ENCODE results near the gene ICAM5. TPM values are rescaled to one million over a fixed set of nuclear protein-coding genes. Genes with fewer than 3 reads are reported as not detected.

Gene ICAM5
- total RNA-seq, 1 donor from 2014 or later: 0.82 TPM

DNA sequence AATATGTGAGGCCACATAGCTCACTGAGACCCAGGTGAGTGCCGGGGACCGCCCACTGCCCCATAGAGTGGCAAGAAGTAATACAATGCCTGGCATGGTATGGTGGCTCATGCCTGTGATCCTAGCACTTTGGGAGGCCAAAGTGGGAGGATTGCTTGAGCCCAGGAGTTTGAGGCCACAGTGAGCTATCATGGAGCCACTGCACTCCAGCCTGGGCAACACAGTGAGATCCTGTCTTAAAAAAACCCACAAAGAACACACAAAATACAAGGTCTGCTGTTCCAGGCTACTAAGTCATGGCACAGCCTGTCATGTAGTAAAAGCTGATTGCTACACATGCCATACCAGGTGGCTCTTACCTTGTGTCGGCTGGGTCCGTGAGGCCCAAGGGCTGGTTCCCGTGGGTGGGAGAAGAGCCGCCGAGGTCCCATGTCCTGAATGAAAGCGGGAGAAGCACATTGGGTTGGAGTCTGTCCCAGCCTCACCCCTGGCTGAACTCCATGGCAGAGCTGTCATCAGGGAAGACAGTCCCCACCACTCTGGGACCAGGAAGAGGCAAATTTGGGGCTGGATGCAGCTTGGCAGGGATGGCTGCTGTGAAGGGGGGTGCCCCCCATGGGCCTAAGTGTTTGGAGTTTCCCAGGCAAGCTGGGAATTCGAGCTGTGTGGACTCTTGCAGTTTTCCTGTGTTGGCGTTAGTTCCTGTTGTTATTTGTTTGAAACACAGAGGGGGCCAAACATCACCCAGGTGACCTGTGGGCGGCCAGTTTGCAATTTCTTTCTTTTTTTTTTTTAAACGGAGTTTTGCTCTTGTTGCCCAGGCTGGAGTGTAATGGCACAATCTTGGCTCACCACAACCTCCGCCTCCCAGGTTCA, 29.3 kb downstream of the ICAM5 start:
- intact Hi-C loops (cut with micrococcal nuclease): no loop called here

DNA sequence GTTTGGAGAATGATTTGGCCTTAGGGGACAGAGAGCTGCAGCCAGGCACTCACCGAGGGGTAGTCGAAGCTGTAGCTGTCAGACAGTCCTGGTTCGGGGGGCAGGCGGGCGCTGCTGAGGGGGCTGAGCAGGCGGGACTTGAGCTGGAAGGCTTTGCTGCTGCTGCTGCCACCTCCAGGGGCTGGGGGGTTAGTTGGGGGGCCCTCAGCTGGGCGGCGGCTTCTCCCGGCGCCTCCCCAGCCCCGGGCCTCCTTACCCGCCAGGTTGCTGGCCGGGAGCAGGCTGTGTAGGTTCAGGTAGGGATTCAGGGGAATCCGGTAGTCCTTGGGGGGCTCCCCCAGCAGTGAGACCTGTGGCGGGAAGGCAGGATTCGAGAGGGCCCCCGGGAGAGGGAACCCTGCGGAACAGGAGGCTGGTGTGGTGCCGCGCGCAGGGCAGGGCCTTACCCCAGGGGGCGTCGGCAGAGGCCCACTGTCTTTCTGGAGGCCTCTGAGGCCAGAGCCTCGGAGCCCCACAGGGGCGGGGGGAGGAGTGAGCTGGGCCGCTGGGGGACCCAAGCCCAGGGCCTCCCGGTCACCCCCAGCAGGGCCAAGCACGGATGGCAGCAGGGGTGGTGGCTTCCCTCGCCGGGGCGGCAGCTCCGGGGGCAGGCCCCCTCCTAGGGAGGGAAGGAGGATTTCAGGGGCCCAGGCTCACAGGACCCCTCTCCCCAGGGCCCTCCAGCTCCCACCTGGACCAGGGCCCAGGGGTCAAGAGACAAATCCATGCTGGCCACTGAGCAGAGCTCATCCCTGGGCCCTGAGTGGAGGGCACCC, 31.1 kb downstream of the ICAM5 start:
- intact Hi-C loops (cut with micrococcal nuclease): no loop called here

DNA sequence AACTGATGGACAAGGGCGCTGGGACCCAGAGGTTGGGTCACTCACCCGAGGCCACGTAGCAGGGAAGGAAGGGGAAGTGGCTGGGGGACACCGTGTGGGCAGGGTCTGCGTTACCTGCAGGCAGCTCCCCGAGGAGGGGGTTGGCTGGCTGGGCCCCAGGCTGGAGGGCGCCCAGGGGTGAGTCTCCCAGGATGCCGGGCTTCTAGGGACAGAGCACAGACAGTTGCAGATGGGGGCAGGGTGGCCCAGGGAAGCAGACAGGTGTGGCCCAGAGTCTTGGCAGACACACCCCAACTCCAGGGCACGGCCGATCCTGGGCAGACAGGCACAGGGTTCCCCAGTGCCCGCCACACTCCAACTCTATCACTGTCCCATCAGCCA, 31.7 kb downstream of the ICAM5 start:
- intact Hi-C loops (cut with micrococcal nuclease): no loop called here

DNA sequence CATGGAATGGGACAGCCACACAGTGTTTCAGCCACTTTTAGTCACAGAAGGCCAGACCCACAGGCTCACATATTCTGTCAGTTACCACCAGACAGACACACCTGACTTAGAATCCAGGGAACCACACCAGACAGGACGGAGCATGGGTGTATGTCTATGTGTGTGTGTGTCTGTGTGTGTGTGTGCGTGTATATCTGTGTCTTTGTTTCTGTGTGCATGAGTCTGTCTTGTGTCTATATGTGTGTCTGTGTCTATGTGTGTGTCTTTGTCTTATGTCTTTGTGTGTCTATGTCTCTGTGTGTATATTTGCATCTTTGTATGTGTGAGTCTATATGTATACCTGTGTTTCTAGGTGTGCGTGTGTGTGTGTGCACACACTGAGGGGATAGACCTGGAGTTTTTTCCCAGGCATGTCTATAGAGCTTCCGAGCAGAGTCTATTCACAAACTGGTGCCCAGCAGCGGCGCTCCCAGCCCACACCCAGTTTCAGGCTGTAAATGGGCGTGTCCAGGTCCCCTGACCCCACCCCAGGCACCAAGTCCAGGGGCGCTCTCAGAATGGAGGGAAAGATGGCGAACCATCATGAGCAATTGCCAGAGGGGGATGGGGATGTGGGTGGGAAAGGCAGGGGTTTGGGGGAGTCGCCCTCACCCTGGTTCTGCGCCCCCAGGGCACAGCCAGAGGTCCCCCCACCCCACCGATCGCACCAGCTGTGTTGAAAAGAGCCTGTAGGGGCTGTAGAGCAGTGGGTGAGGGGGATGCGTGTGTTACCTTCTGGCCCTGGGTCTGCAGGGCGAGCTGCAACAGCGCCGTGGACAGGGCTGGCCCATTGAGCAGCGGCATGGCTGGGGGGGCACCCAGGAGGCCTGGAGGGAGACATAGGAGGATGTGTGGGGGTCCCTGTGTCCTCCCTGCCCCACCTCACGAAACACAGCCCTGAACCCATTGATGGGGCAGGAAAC, 32.4 kb downstream of the ICAM5 start:
- intact Hi-C loops (cut with micrococcal nuclease): no loop called here

DNA sequence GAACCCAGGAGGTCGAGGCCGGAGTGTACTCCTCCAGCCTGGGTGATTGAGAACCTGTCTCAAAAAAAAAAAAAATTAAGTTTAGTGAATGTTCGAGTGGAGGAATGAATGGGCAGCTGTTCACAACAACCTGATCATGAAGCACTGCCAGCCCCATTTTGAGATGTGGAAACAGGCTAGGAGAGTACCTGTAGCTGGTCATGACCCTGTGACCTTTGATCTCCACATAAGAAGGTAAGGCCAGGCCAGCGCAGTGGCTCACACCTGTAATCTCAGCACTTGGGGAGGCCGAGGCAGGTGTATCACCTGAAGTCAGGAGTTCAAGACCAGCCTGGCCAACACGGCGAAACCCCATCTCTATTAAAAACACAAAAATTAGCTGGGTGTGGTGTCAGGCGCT, 36.0 kb downstream of the ICAM5 start:
- intact Hi-C loops (cut with micrococcal nuclease): no loop called here

DNA sequence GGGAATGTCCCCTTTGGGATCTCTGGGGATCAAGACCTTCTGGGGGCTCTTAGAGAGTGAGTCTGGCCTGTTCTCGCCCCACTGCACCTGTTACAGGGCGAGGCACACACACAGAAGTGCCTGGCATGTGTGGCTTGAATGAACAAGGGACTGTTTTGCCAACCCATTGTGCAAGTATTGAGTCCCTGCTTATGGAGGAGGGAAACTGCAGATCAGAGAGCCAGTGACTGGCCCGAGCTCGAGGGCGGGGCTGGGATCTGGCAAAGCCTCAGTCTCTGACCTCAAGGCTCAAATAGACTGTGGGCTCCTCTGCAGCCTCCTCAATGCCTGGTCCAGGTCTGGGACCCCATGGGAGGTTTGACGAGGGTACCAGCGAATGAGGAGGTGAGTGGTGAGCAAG, 38.0 kb downstream of the ICAM5 start:
- intact Hi-C loops (cut with micrococcal nuclease): no loop called here

DNA sequence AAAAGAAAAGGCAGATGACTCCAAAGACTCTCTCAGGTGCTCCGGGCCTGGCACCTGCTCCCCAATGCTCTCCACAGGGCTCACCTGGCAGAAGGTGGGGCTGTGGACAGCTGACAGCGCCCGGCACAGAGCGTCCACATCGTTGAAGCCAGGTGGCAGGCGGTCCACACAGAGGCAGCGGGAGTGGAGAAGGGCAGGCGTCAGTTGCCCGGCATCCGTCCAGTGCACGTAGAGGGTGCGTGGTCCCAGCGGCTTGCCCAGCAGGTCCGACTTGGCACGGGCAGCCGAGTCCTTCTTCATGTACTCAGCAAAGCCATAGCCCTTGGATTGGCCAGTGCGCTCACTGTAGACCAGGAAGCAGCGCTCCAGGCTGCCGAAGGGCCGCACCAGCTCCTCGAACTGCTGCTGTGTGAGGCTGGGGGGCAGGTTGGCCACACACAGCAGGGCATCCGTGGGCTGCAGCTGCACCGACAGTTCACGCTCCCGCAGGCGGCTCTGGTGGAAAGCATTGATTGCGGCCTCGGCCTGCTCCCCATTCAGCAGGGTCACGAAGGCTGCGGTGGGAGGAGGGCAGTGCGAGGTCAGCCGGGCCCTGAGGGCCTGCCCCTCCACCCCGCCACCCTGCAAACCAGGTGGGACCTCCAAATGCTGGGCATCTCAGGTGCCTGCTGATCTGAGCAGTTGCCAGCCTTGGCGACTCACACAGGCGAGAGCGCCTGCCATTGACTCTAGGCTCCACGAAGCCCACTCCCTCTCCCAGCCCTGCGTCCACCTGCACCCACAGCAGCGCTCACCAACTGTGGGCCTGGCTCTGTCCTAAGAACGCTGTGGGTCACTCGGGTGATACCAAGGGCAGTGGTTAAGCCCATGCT, 39.0 kb downstream of the ICAM5 start:
- intact Hi-C loops (cut with micrococcal nuclease): no loop called here

DNA sequence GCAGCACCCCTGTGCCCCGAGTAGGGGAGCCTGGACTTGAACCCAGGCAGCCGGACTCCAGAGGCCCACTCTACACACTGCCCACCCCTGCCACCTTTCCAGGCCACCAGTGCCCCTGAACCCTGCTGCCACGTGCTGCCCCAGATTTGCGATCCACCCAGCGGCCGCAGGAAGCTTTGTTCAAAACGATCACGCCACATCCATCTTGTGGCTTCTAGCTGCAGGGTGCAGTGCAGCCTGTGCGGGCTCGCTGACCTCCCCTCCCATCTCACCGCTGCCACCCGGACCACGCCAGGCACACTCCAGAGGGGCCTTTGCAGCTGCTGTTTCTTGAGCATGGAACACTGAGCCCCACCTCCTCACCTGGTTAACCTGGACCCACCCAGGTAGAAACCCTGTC, 39.8 kb downstream of the ICAM5 start:
- intact Hi-C loops (cut with micrococcal nuclease): no loop called here

DNA sequence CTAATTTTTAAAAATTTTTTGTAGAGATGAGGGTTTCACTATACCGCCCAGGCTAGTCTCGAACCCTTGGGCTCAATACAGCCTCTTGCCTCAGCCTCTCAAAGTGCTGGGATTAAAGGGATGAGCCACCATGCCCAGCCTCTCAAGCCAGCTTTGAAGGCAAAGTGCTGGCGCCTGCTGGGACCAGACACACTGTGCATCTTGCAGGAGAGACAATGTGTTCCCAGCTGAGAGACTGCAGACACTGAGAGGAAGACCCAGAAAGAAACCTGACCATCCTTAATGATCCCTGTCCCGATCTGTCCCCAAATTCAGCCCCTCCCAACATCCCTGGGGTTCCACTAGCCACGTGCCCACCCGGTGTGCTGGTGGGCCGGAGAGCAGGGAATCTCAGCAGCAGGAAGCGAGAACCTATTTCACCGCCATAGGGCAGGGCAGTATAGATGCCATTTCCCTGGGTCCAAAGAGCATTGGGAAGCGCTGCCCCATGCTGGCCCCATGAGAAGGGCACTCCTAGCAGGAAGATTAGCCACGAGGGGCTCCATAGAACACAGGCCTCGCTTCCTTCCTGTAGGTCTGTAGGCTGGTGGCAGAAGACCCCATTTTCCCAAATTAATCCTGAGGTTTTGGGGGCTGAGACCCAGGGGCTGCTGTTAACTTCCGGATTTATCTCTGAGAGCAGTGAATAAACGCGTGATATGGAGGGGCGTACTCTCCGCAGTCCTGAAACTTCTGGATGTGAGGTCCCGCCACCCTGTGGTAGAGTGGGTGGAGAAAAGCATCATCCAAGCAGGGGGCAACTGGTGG, 42.6 kb downstream of the ICAM5 start:
- intact Hi-C loops (cut with micrococcal nuclease): loop anchor here (2.0 to 5.0 kb wide), 2 partner anchors 40 to 320 kb away; partner anchors contain the start of gene ILF3

DNA sequence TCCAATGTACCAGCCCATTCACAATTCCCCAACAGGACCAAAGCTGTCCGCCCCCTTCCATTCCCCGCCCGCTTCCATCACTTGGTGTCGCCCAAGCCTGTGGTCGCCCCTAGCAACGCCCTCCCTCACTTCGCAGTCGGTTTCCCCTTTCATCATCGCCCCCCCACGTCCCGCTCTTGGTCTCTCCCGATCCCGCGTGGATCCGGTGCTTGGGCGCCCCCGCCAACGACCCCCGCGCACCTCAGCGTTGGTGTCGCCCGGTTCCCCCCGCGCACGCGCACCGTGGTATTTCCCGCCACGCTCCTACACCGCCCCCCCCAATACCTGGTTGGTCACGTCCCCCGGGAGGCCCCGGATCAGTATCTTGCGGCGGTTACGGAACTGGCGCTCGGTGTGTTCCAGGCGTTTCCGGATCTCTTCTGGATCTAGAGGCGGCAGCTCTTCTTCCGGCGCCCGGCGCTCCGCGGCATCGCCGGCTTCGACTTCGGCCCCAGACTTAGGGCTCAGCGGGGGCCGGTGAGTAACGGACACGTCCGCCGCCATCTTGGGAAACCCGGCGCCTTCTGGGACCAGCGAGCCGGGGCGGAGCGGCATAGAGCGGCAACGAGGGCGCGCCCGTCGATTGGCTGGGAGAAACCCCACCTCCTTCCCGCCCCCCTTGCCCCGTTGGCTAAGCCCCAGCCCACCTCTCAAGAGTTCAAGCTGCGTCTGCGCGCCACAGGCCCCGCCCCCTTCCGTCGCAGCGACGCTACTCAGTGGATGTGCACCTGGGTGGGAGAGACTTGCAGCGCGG, 43.4 kb downstream of the ICAM5 start, which contains the start of gene RAVER1:
Gene RAVER1, minus strand, starts transcription at position 565 of the 793 bp plus-strand sequence. Its CDS starts 22 bp downstream, at position 543.
- intact Hi-C loops (cut with micrococcal nuclease): loop anchor here (1.0 to 5.0 kb wide), 4 partner anchors 17 to 319 kb away; partner anchors contain the start of genes FDX2, ILF3 and TYK2

DNA sequence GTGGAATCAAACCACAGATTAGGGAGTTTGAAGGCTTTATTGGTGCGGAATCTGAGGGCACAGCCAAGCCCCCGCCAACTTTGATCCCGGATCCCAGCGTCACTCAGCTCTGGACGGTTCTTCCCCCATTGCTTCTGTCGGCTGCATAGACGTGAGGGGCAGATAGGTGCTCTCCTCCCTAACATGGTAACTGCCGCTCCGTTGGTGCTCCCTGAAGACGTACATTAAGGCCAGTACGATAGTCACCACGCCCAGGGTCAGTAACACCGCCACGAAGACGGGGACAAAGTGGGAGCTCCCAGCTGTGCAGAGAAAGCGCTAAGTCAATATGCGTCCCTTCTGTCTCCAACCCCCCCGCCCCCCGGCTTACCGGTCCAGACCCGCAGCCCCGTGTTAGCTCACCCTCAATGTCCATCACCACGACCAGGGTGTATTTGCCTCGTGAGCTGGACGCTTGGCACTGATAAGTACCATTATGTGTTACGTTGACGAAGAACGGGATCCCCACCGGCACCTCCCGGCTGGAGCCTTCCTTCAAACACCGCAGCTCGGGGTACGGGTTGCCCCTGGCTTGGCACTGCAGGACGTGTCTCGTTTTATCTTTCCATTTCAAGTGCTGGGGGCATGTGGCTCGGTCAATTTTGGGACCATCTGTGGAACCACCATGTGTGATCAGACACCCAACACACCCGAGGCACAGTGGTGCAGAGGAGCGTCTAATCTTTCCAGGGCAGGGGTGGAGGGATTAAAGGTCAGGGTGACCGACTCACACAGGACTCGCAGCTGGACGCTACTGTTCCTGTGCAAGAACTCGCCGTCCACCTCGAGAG, 44.2 kb downstream of the ICAM5 start:
- intact Hi-C loops (cut with micrococcal nuclease): loop anchor here (1.0 to 5.0 kb wide), 4 partner anchors 18 to 318 kb away; partner anchors contain the start of genes FDX2, ILF3 and TYK2

DNA sequence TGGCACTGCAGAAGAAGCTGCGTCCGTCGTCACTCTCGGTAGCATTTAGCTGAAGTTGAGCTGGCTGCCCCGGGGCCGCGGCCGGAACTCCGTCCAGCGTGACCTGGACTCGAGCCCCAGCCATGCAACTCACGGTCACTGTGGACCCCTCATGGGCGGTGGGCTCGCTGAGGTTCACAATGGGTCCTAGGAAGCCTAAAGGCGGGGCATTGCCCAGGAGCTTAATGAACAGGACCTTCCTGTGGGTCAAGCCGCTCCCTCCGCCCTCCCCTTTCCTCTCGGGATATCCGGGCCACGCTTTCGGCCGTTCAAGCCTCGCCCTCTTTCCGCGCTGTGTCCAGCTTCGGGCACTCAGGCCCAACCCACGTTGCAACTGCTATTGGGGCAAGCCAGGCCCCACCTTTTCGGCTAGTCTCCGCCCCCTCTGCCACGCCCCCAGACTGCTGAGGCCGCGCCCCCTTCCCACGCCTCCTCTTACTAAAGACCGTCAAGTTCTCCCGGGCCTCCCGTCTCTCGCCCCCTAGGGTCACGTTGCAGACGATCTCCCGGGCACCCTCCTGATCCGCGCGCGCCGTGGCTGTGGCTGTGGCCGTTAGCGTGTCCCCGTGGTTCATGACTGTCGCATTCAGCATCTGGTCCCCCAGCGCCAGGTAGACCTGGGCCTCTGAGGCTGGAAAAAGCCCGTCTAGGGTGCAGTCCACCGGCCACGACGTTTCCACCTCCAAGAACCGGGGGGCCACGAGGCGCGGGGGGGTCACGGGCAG, 45.0 kb downstream of the ICAM5 start:
- intact Hi-C loops (cut with micrococcal nuclease): loop anchor here (5.0 kb wide), 2 partner anchors 67 to 318 kb away; partner anchors contain the start of gene ILF3

DNA sequence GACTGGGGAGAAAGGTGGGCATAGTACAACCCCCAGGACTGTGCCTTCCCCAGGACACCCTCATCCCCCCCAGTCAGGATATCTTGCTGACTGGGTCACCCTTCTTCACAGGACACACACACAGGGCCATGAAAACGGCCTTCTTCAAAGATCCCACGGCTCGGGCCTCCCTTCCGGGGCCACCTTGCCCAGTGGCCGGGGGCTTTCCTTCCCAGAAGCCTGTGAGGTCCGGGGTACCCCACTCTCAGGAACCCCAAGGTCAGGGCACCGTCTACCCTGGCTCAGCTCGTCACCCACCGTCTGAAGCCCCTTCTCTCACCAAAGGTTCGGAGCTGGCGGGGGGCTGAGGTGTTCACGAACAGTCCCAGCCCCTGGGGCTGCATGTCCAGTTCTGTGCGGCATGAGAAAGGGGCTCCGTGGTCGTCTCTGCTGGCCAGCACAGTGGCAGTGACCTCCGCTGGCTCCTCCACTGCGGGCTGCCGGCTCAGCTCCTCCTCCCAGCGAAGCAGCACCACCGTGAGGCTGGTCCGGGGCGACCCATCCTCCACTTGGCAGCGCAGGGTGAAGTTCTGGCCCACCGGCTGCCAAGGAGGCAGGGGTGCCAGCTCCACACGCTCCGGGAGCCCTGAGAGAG, 45.7 kb downstream of the ICAM5 start:
- intact Hi-C loops (cut with micrococcal nuclease): loop anchor here (5.0 kb wide), 1 partner anchor 68 kb away; no protein-coding TSS in a partner anchor

DNA sequence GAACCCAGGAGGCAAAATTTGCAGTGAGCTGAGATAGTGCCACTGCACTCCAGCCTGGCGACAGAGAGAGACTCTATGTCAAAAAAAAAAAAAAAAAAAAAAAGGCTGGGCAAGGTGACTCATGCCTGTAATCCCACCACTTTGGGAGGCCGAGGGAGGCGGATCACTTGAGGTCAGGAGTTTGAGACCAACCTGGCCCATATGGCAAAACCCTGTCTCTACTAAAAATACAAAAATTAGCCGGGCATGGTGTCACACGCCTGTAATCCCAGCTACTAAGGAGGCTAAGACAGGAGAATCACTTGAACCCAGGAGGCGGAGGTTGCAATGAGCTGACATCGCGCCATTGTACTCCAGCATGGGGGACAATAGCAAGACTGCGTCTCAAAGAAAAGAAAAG, 47.0 kb downstream of the ICAM5 start:
- intact Hi-C loops (cut with micrococcal nuclease): loop anchor here (5.0 kb wide), 1 partner anchor 69 kb away; no protein-coding TSS in a partner anchor

DNA sequence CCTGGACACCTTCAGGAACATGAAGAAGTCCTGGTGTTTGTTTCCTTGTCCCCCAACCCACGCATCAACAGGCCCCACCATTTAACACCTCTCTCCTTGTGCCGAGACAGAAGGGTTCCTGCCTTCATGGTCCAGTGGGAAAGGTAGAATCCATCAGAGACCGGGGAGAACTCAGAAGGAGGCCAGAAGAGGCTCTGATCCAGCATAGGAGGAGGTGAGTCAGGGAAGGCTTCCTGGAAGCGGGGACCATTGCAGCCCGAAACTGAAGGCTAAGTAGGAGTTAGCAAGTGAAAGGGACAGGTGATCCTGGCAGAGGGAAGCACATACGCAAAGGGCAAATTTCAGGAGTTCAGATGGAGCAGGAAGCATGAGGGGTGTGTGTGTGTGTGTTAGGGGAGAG, 49.2 kb downstream of the ICAM5 start:
- intact Hi-C loops (cut with micrococcal nuclease): loop anchor here (5.0 kb wide), 1 partner anchor 72 kb away; no protein-coding TSS in a partner anchor
